HCT116 (cell line): ENCODE measurements around the gene COL18A1. TPM values are rescaled to one million over a fixed set of nuclear protein-coding genes. Genes with fewer than 3 reads are reported as not detected.

Experiments used
- ATAC-seq: fragments of 200-7000 bp; cut with Tn5 transposase; 2 replicates; pipeline ENCODE4 v1.9.1; 2020; ENCODE audit warnings: mild to moderate bottlenecking, moderate library complexity
- BruUV-seq: library from RNA; stranded (reverse); fragments of 400-500 nt; replicated peaks from 2 replicates; lab custom pipeline; 2021; lab: Mats Ljungman, UMichigan
- CTCF ChIA-PET: fragments of 300-600 bp; sonication (Branson Sonifier 250); formaldehyde crosslinking; loops from one replicate; lab custom pipeline; 2021; ENCODE audit warnings: antibody characterized with exemption; lab: Charles Lee
- POLR2A ChIA-PET: fragments of 300-600, 350-600 bp; sonication (Branson Sonifier 250); formaldehyde crosslinking; loops from one replicate; lab custom pipeline; 2021; ENCODE audit warnings: antibody characterized with exemption; lab: Charles Lee
- RAD21 ChIA-PET, 2 experiments: fragments of 300-600 bp; sonication (Branson Sonifier 250); formaldehyde crosslinking; loops; one replicate each; lab custom pipeline; 2023; ENCODE audit warnings: low total read pairs in 2 of 2; ENCODE audit not compliant: uncharacterized antibody in 2 of 2, unreplicated experiment in 2 of 2, low non-redundant PET in 1 of 2; lab: Charles Lee
- DNase-seq: peaks from one replicate; pipeline ENCODE4 v3.0.0-alpha.2; 2010; ENCODE audit warnings: low read depth, low spot score
- H2AFZ ChIP-seq: fragments of 200-600 bp; shearing (Covaris generic), sonication (generic); 2 replicates; pipeline ENCODE4 v1.6.1; 2017; ENCODE audit warnings: low read depth, mixed run types, mixed read lengths, antibody characterized with exemption, low read length; ENCODE audit not compliant: poor library complexity, severe bottlenecking
- H3K27ac ChIP-seq: 2 replicates; pipeline ENCODE4 v1.5.1; 2012; ENCODE audit warnings: low read depth, low read length
- H3K27me3 ChIP-seq: fragments of 200-600 bp; sonication (generic); 2 replicates; pipeline ENCODE4 v1.6.1; 2016; ENCODE audit warnings: mixed run types, low read length, mixed read lengths; ENCODE audit not compliant: insufficient read depth
- H3K36me3 ChIP-seq, 2 experiments: fragments of 200-500 bp in 1 of 2; fragments of 200-600 bp in 1 of 2; sonication (Bioruptor generic) in 1 of 2; sonication (generic) in 1 of 2; 2 replicates each; pipeline versions ENCODE4 v1.5.1 to v1.6.1; 2014 to 2016; ENCODE audit warnings: low read length in 2 of 2, inconsistent platforms in 1 of 2, mixed read lengths in 1 of 2, mixed run types in 1 of 2; ENCODE audit not compliant: insufficient read depth in 2 of 2, control insufficient read depth in 1 of 2
- H3K4me1 ChIP-seq, 2 experiments: fragments of 200-600 bp in 1 of 2; sonication (generic) in 1 of 2; 2 replicates each; pipeline versions ENCODE4 v1.5.1 to v1.6.1; 2012 to 2017; ENCODE audit warnings: low read length in 2 of 2, inconsistent platforms in 1 of 2, mild to moderate bottlenecking in 1 of 2, mixed read lengths in 1 of 2, mixed run types in 1 of 2, moderate library complexity in 1 of 2; ENCODE audit not compliant: insufficient read depth in 2 of 2, control insufficient read depth in 1 of 2
- H3K4me2 ChIP-seq: fragments of 200-600 bp; sonication (generic); 2 replicates; pipeline ENCODE4 v1.6.1; 2017; ENCODE audit warnings: mixed run types, low read length, mixed read lengths
- H3K4me3 ChIP-seq, 2 experiments: fragments of 200-600 bp in 1 of 2; sonication (generic) in 1 of 2; replicated peaks in 1 of 2; 2 replicates each; pipeline ENCODE4 v1.5.1; 2011 to 2016; ENCODE audit warnings: low read length in 2 of 2, control low read depth in 1 of 2, low read depth in 1 of 2, mild to moderate bottlenecking in 1 of 2, mixed read lengths in 1 of 2, mixed run types in 1 of 2
- H3K79me2 ChIP-seq: fragments of 200-600 bp; sonication (generic); 2 replicates; pipeline ENCODE4 v1.6.1; 2017; ENCODE audit warnings: mild to moderate bottlenecking, mixed run types, low read length, moderate library complexity, mixed read lengths; ENCODE audit not compliant: insufficient read depth
- H3K9ac ChIP-seq: fragments of 200-600 bp; sonication (generic); 2 replicates; pipeline ENCODE4 v1.6.1; 2016; ENCODE audit warnings: low read length, mixed read lengths
- H3K9me2 ChIP-seq: fragments of 200-600 bp; sonication (generic), shearing (Covaris generic); 2 replicates; pipeline ENCODE4 v1.6.1; 2017; ENCODE audit warnings: mixed run types, mild to moderate bottlenecking, moderate library complexity; ENCODE audit not compliant: insufficient read depth
- H3K9me3 ChIP-seq, 2 experiments: fragments of 200-500 bp in 1 of 2; fragments of 200-600 bp in 1 of 2; sonication (Bioruptor generic) in 1 of 2; sonication (generic) in 1 of 2; 2 replicates each; pipeline ENCODE4 v1.6.1; 2014 to 2017; ENCODE audit warnings: low read length in 2 of 2, mixed read lengths in 2 of 2, inconsistent platforms in 1 of 2, low read depth in 1 of 2, mild to moderate bottlenecking in 1 of 2, mixed run types in 1 of 2, moderate library complexity in 1 of 2; ENCODE audit not compliant: control insufficient read depth in 1 of 2, insufficient read depth in 1 of 2
- H4K20me1 ChIP-seq: fragments of 200-600 bp; sonication (generic), shearing (Covaris generic); 2 replicates; pipeline ENCODE4 v1.6.1; 2017; ENCODE audit warnings: mixed run types, mild to moderate bottlenecking, moderate library complexity; ENCODE audit not compliant: insufficient read depth
- ATF3 ChIP-seq: IDR thresholded peaks from 2 replicates; pipeline ENCODE4 v1.6.1; 2012
- CBX3 ChIP-seq: IDR thresholded peaks from 2 replicates; pipeline ENCODE4 v1.6.1; 2012; ENCODE audit warnings: low read depth
- CEBPB ChIP-seq: IDR thresholded peaks from 2 replicates; pipeline ENCODE4 v1.6.1; 2012; ENCODE audit warnings: low read depth
- EGR1 ChIP-seq: IDR thresholded peaks from 2 replicates; pipeline ENCODE4 v1.6.1; 2012; ENCODE audit warnings: low read depth
- ELF1 ChIP-seq: IDR thresholded peaks from 2 replicates; pipeline ENCODE4 v1.6.1; 2012; ENCODE audit warnings: low read depth, borderline replicate concordance
- EZH2 ChIP-seq: fragments of 200-600 bp; sonication (generic); IDR thresholded peaks from 2 replicates; pipeline ENCODE4 v1.6.1; 2017; ENCODE audit warnings: antibody characterized with exemption, mixed run types
- EZH2phosphoT487 ChIP-seq: fragments of 200-600 bp; IDR thresholded peaks from 2 replicates; pipeline ENCODE4 v1.6.1; 2018; ENCODE audit warnings: antibody characterized with exemption, borderline replicate concordance
- JUND ChIP-seq: IDR thresholded peaks from 2 replicates; pipeline ENCODE4 v1.6.1; 2012
- POLR2A ChIP-seq: IDR thresholded peaks from 2 replicates; pipeline ENCODE4 v1.7.0; 2011; ENCODE audit warnings: borderline replicate concordance; ENCODE audit not compliant: insufficient read depth, insufficient read length; ENCODE audit errors: extremely low read depth
- POLR2AphosphoS5 ChIP-seq: IDR thresholded peaks from 2 replicates; pipeline ENCODE4 v1.6.1; 2011; ENCODE audit warnings: mild to moderate bottlenecking, low read depth, low read length, moderate library complexity
- SP1 ChIP-seq: IDR thresholded peaks from 2 replicates; pipeline ENCODE4 v1.6.1; 2012; ENCODE audit warnings: low read depth
- TCF7L2 ChIP-seq: IDR thresholded peaks from 2 replicates; pipeline ENCODE4 v1.7.0; 2011; ENCODE audit warnings: borderline replicate concordance, inconsistent platforms; ENCODE audit not compliant: insufficient read depth, insufficient read length; ENCODE audit errors: extremely low read depth
- ZBTB33 ChIP-seq: IDR thresholded peaks from 2 replicates; pipeline ENCODE4 v1.6.1; 2011; ENCODE audit warnings: mild to moderate bottlenecking, low read length, moderate library complexity; ENCODE audit not compliant: insufficient replicate concordance; ENCODE audit errors: extremely low read depth
- ZFX ChIP-seq: fragments of 450-650 bp; IDR thresholded peaks from 2 replicates; pipeline ENCODE4 v1.6.1; 2017
- ZNF274 ChIP-seq: fragments of 200-500 bp; sonication (Bioruptor generic); IDR thresholded peaks from 2 replicates; pipeline ENCODE4 v1.6.1; 2014; ENCODE audit warnings: mild to moderate bottlenecking, low read depth, low read length, inconsistent platforms
- intact Hi-C: fragments of 100-400 bp; cut with micrococcal nuclease; formaldehyde crosslinking; loops from 2 replicates; pipeline ENCODE4 v1.10.0; 2022
- total RNA-seq: library from RNA; stranded (reverse); gene quantifications from one replicate; pipeline ENCODE4 v1.2.1, GENCODE V29; 2021; ENCODE audit not compliant: unreplicated experiment

The COL18A1 gene
- total RNA-seq, 1 experiment from 2014 or later = 59.5 TPM

- DNase-seq = no peak
- no peak overlapping the region for H3K4me3 ChIP-seq
- H3K36me3 ChIP-seq = peaks cover 0 to 9% of the 10 kb centered on the region in 2 experiments; a peak in 1 of 4 replicates
- no peaks in the 10 kb centered on the region for H3K9me2 ChIP-seq
- no peaks in the 10 kb centered on the region for H3K27me3 ChIP-seq
- H3K27ac ChIP-seq = no peak overlapping the region
- ChIA-PET POLR2A (no interaction called here), RAD21 (no interaction called here), CTCF (no interaction called here)
- no peak for TF ChIP-seq ZNF274
- no peak for TF ChIP-seq EZH2
- no peak for TF ChIP-seq JUND
- no peak for TF ChIP-seq ZFX
- no peak for TF ChIP-seq ATF3
- TF ChIP-seq TCF7L2 = no peak
- TF ChIP-seq EZH2phosphoT487 = no peak
- no peak for TF ChIP-seq SP1
- BruUV-seq = no TSS peak
- no peak overlapping the region for H3K4me2 ChIP-seq
- ATAC-seq = no peak
- H3K4me1 ChIP-seq = no peaks in the 10 kb centered on the region
- H3K9ac ChIP-seq = no peak overlapping the region
- no peak overlapping the region for H2AFZ ChIP-seq
- no peaks in the 10 kb centered on the region for H3K9me3 ChIP-seq
- H4K20me1 ChIP-seq = no peaks in the 10 kb centered on the region
- intact Hi-C loops = no loop called here
- H3K79me2 ChIP-seq = no peaks in the 10 kb centered on the region
Measured at GRCh38 chr21:45486443-45487160, 81.6 kb downstream of the COL18A1 start.

- ChIA-PET CTCF (no interaction called here), POLR2A (no interaction called here), RAD21 (no interaction called here)
- Histone ChIP-seq H3K4me3 (no peak overlapping the region), H3K27me3 (no peaks in the 10 kb centered on the region), H3K4me1 (no peaks in the 10 kb centered on the region), H3K9me3 (no peaks in the 10 kb centered on the region), H3K36me3 (peaks cover 0 to 9% of the 10 kb centered on the region in 2 experiments; a peak in 1 of 4 replicates), H3K4me2 (no peak overlapping the region), H2AFZ (no peak overlapping the region), H3K9me2 (no peaks in the 10 kb centered on the region), H4K20me1 (no peaks in the 10 kb centered on the region), H3K9ac (no peak overlapping the region), H3K79me2 (no peaks in the 10 kb centered on the region), H3K27ac (no peak overlapping the region)
- intact Hi-C loops = no loop called here
- DNase-seq = no peak
- BruUV-seq = no TSS peak
- ATAC-seq = no peak
- TF ChIP-seq ELF1 = no peak
- no peak for TF ChIP-seq EGR1
- TF ChIP-seq ZBTB33 = no peak
- TF ChIP-seq CEBPB = no peak
- TF ChIP-seq POLR2A = no peak
- no peak for TF ChIP-seq POLR2AphosphoS5
- TF ChIP-seq ZFX = no peak
- TF ChIP-seq TCF7L2 = no peak
- TF ChIP-seq SP1 = no peak
- TF ChIP-seq CBX3 = no peak
Measured at GRCh38 chr21:45487161-45487806, 82.3 kb downstream of the COL18A1 start.
